Fibroblast of skin of right quadriceps (primary cell): ENCODE data around the gene ZNF444.
A peak's percentile ranks its signal among the peaks of the same experiment; 100 is the strongest.
"Not testable (repeated sequence)": the region's sequence is repeated elsewhere in the genome, so short reads cannot be mapped to it uniquely, and the experiment has no call there.

Experiments
- DNase-seq: peaks from one replicate; pipeline ENCODE4 v3.0.0-alpha.2; 2013

ZNF444 gene

GRCh38 chr19:56148096-56148495 is 7.0 kb downstream of the ZNF444 start:
- DNase-seq = no peak

GRCh38 chr19:56148955-56149655 is 8.0 kb downstream of the ZNF444 start:
- not testable (repeated sequence) for DNase-seq

GRCh38 chr19:56149656-56150038 is 8.6 kb downstream of the ZNF444 start:
- no peak for DNase-seq

- no peak for DNase-seq
Observed at GRCh38 chr19:56150358-56150757, 9.3 kb downstream of the ZNF444 start.

GRCh38 chr19:56152644-56153043 is 11.6 kb downstream of the ZNF444 start:
- no peak for DNase-seq

- no peak for DNase-seq
Observed at GRCh38 chr19:56153507-56153906, 12.4 kb downstream of the ZNF444 start.

GRCh38 chr19:56155124-56155687 is 14.1 kb downstream of the ZNF444 start:
- DNase-seq = no peak

GRCh38 chr19:56156768-56157167 is 15.7 kb downstream of the ZNF444 start:
- DNase-seq = no peak

GRCh38 chr19:56158170-56158757 is 17.2 kb downstream of the ZNF444 start:
- DNase-seq = no peak

GRCh38 chr19:56159009-56159559 is 18.0 kb downstream of the ZNF444 start:
- no peak for DNase-seq

- no peak for DNase-seq
Observed at GRCh38 chr19:56159622-56160271, 18.7 kb downstream of the ZNF444 start.

GRCh38 chr19:56161534-56161933 is 20.4 kb downstream of the ZNF444 start:
- no peak for DNase-seq

GRCh38 chr19:56162258-56162657 is 21.2 kb downstream of the ZNF444 start:
- no peak for DNase-seq

- no peak for DNase-seq
Observed at GRCh38 chr19:56163097-56163496, 22.0 kb downstream of the ZNF444 start.

GRCh38 chr19:56167064-56167578 is 26.0 kb downstream of the ZNF444 start:
- DNase-seq = no peak

GRCh38 chr19:56170261-56170660 is 29.2 kb downstream of the ZNF444 start:
- peak; percentile 6 for DNase-seq

GRCh38 chr19:56174086-56174485 is 33.0 kb downstream of the ZNF444 start:
- DNase-seq = no peak

- no peak for DNase-seq
Observed at GRCh38 chr19:56174550-56174949, 33.5 kb downstream of the ZNF444 start.

- not testable (repeated sequence) for DNase-seq
Observed at GRCh38 chr19:56175861-56176307, 34.8 kb downstream of the ZNF444 start, which contains the start of gene GALP. Gene GALP (plus strand): TSS chr19:56176008. CDS start chr19:56177109, 1,101 bp downstream.

GRCh38 chr19:56176310-56176709 is 35.2 kb downstream of the ZNF444 start:
- not testable (repeated sequence) for DNase-seq

GRCh38 chr19:56176881-56177280 is 35.8 kb downstream of the ZNF444 start:
- no peak for DNase-seq

- DNase-seq = no peak
Observed at GRCh38 chr19:56177564-56178243, 36.6 kb downstream of the ZNF444 start.

- no peak for DNase-seq
Observed at GRCh38 chr19:56189785-56190184, 48.7 kb downstream of the ZNF444 start.
